Measurements from ENCODE around the gene ERVH48-1.
A peak's percentile ranks its signal among the peaks of the same experiment; 100 is the strongest.

DNA sequence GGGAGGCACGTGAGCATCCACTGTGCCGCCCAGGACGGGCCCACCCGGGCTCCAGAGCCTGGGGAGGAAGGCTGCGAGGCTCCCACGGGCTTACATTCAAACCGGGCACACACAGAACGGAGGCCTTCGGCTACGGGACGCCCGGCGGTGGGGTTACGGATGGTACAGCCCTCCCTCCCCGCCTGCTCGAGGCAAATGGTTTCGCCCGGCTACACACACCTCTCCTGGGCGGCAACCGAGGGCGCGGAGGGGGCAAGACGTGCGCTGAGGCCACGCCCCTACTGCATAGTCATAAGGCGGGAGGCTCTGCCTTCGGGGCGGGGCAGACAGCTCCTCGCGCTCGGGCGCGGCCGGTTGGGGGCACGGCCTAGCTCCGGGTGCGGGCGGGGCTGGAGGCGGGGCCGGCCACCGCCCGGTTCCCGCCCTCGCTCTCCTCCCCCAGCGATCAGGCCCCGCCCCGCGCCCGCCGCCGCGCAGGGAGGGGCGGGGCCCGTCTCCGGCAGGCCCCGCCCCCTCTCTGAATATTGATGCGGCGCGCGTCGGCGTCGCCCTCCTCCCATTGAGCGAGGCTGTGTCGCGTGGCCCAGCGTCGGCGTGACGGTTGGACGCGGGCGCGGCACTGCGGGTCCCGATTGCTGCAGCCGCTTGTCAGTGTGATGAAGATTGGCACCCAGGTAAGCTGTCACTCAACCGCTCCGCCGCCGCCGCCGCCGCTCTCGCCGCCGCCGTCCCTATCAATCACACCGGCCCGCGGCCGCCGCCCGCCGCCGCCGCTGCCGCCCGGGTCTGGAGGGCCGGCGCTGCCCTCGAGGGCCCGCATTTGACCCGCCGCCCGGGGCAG, 48.8 kb upstream of the ERVH48-1 start, which contains the start of gene PKNOX1:
- TF ChIP-seq, protein P1, sequence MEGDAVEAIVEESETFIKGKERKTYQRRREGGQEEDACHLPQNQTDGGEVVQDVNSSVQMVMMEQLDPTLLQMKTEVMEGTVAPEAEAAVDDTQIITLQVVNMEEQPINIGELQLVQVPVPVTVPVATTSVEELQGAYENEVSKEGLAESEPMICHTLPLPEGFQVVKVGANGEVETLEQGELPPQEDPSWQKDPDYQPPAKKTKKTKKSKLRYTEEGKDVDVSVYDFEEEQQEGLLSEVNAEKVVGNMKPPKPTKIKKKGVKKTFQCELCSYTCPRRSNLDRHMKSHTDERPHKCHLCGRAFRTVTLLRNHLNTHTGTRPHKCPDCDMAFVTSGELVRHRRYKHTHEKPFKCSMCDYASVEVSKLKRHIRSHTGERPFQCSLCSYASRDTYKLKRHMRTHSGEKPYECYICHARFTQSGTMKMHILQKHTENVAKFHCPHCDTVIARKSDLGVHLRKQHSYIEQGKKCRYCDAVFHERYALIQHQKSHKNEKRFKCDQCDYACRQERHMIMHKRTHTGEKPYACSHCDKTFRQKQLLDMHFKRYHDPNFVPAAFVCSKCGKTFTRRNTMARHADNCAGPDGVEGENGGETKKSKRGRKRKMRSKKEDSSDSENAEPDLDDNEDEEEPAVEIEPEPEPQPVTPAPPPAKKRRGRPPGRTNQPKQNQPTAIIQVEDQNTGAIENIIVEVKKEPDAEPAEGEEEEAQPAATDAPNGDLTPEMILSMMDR (IDR thresholded peaks at IDR 0.05), result peak in 4 of 6 experiments; percentile 38 to 49 (median 44)
- TF ChIP-seq POLR2A (IDR thresholded peaks at IDR 0.05) (peak in 3 of 4 donors; percentile 52 to 81 (median 55)), POLR2AphosphoS5 (IDR thresholded peaks at IDR 0.05) (peak; percentile 58)

All from upper lobe of left lung (tissue), 4 donors.